ENCODE data around the gene PROCR. TPM values are rescaled to one million over a fixed set of nuclear protein-coding genes. Genes with fewer than 3 reads are reported as not detected.
"Not testable (repeated sequence)": the region's sequence is repeated elsewhere in the genome, so short reads cannot be mapped to it uniquely, and the experiment has no call there.

PROCR gene
- total RNA-seq, 1 donor from 2014 or later = 103 TPM

GRCh38 chr20:35192118-35192872 is 20.4 kb downstream of the PROCR start:
- no peak for DNase-seq (ENCODE audit: low spot score)

- DNase-seq (ENCODE audit: low spot score) = not testable (repeated sequence)
Measured at GRCh38 chr20:35193031-35193791, 21.3 kb downstream of the PROCR start.

- DNase-seq (ENCODE audit: low spot score) = no peak
Measured at GRCh38 chr20:35196313-35196712, 24.4 kb downstream of the PROCR start.

- no peak for DNase-seq (ENCODE audit: low spot score)
Measured at GRCh38 chr20:35199740-35200139, 27.9 kb downstream of the PROCR start.

- DNase-seq (ENCODE audit: low spot score) = no peak
Measured at GRCh38 chr20:35200267-35200666, 28.4 kb downstream of the PROCR start.

GRCh38 chr20:35201467-35201866 is 29.6 kb downstream of the PROCR start:
- DNase-seq (ENCODE audit: low spot score) = not testable (repeated sequence)

- no peak for DNase-seq (ENCODE audit: low spot score)
Measured at GRCh38 chr20:35206802-35207201, 34.9 kb downstream of the PROCR start.

GRCh38 chr20:35207950-35208611 is 36.2 kb downstream of the PROCR start:
- no peak for DNase-seq (ENCODE audit: low spot score)

- DNase-seq (ENCODE audit: low spot score) = no peak
Measured at GRCh38 chr20:35215066-35215956, 43.4 kb downstream of the PROCR start.

- no peak for DNase-seq (ENCODE audit: low spot score)
Measured at GRCh38 chr20:35216541-35216940, 44.7 kb downstream of the PROCR start.

- DNase-seq (ENCODE audit: low spot score) = no peak
Measured at GRCh38 chr20:35223941-35224340, 52.1 kb downstream of the PROCR start.

- no peak for DNase-seq (ENCODE audit: low spot score)
Measured at GRCh38 chr20:35224536-35224935, 52.7 kb downstream of the PROCR start.

GRCh38 chr20:35225319-35226125 is 53.6 kb downstream of the PROCR start:
- DNase-seq (ENCODE audit: low spot score) = no peak

- no peak for DNase-seq (ENCODE audit: low spot score)
Measured at GRCh38 chr20:35226126-35226883, 54.4 kb downstream of the PROCR start, which contains the start of gene MMP24. TSS of gene MMP24 (plus strand) at chr20:35226690. CDS start at chr20:35226739, 49 bp downstream.

Other genes with a start within 250 kb of the PROCR start
- gene GSS, start 216.3 kb upstream of the PROCR start, total RNA-seq = 33.3 TPM
- 0.06 TPM for gene MYH7B, start 216.2 kb upstream of the PROCR start, total RNA-seq
- 85.2 TPM for gene TRPC4AP, start 79.3 kb upstream of the PROCR start, total RNA-seq
- 58.6 TPM for gene EDEM2, start 24.7 kb upstream of the PROCR start, total RNA-seq
- gene MMP24, start 54.6 kb downstream of the PROCR start, total RNA-seq = 0.35 TPM
- gene MMP24OS, start 106.0 kb downstream of the PROCR start, total RNA-seq = 87.6 TPM
- 93.1 TPM for gene EIF6, start 112.7 kb downstream of the PROCR start, total RNA-seq
- gene FAM83C, start 120.4 kb downstream of the PROCR start, total RNA-seq = not detected
- gene UQCC1, start 239.9 kb downstream of the PROCR start, total RNA-seq = 37.7 TPM